GM12801 (cell line): ENCODE data around the gene SP9.
A peak's percentile ranks its signal among the peaks of the same experiment; 100 is the strongest.

Source experiments
- CTCF ChIP-seq: IDR thresholded peaks from one replicate; pipeline ENCODE4 v1.5.1; 2011; ENCODE audit warnings: control low read depth; ENCODE audit not compliant: insufficient read length; ENCODE audit errors: extremely low read depth

SP9 gene

GRCh38 chr2:174340400-174341292, 5.9 kb downstream of the SP9 start:
- no peak for TF ChIP-seq CTCF

GRCh38 chr2:174341293-174341994, 6.7 kb downstream of the SP9 start:
- TF ChIP-seq CTCF: peak; percentile 40

- TF ChIP-seq CTCF: no peak
Measured at GRCh38 chr2:174341995-174342685, 7.4 kb downstream of the SP9 start.

- TF ChIP-seq CTCF: no peak
Measured at GRCh38 chr2:174342686-174343342, 8.1 kb downstream of the SP9 start.

GRCh38 chr2:174343343-174343622, 8.5 kb downstream of the SP9 start:
- no peak for TF ChIP-seq CTCF

- no peak for TF ChIP-seq CTCF
Measured at GRCh38 chr2:174343623-174344455, 9.1 kb downstream of the SP9 start.
